Astrocyte of the hippocampus (primary cell): ENCODE data around the gene USP40.
A peak's percentile ranks its signal among the peaks of the same experiment; 100 is the strongest.

Source experiments
- DNase-seq: peaks from one replicate; pipeline ENCODE4 v3.0.0; 2011; ENCODE audit warnings: low read depth, low spot score

The USP40 gene

DNA sequence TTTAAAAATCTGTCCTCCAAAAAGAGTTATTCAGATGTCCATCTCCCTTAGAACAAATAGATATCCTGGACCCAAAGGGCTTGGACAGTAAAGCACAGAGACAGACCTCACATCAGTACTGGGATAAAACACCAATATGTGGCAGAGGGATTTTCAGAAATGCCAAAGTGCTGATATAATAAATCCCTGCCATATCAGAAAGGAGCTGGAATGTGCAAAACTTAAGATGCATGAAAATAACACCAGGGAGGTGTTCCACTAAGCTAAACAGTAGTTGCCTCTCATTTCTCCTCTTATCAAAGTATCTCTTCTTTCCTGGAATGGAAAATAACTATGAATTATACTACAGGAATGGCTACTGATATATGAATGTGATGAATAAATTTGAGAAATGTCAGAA is 13.2 kb downstream of the USP40 start:
- no peak for DNase-seq

GRCh38 chr2:233551491-233551890 is 15.1 kb downstream of the USP40 start:
- no peak for DNase-seq

GRCh38 chr2:233546774-233547173 is 19.8 kb downstream of the USP40 start:
- DNase-seq: no peak

GRCh38 chr2:233546101-233546500 is 20.5 kb downstream of the USP40 start:
- no peak for DNase-seq

DNA sequence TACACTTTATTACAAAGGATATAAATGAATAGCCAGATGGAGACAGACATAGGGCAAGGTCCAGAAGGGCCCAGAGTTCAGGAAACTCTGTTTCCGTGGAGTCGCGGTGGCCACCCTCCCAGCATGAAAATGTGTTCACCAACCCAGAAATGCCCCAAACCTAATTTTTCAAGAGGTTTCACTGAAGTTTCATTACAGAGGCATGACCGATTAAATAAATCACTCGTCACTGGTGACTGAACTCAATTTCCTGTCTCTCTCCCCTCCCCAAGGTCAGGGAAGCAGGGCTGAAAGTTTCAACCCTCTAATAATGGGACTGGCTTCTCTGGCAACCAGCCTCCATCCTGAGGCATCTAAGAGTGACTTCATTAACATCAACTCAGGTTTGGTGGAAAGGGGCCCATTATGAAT is 22.4 kb downstream of the USP40 start:
- DNase-seq: no peak

GRCh38 chr2:233542507-233542906 is 24.1 kb downstream of the USP40 start:
- DNase-seq: no peak

- DNase-seq: no peak
Observed at GRCh38 chr2:233538741-233539140, 27.8 kb downstream of the USP40 start.

DNA sequence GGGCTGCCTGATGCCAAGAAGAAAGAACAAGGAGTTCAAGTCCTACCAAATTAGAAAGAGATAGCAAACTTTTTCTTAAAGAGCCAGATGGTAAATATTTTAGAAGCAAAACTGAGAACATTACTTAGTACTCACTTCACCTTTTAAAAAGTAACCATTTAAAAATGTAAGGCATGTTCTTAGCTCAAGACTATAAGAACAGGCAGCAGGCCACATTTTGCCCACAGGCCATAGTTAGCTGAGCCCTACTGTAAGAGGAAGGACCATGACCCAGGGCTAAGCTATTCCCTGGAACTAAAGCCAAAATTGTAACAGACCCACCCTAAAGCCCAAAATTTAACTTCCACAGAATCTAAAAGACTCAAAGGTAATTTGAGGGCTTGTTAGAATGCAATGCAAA is 31.3 kb downstream of the USP40 start:
- no peak for DNase-seq

GRCh38 chr2:233532971-233533370 is 33.6 kb downstream of the USP40 start:
- DNase-seq: no peak

DNA sequence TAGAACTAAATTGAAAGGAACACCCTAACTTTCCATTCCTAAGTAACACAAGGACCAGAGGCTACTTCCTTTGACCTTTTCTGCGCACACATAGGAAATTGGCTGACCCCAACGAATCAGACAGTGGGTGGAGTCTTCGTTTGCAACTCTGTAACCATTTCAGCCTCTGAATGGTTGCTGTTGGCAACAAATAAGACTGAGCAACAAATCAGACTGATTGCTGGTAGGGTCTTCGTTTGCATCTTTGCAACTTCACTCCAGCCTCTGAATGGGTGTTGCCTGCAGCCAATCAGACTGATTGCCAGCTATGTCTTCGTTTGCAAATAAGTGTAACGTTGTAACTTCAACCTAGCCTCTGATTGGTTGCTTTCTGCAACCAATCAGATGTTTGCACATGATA is 34.6 kb downstream of the USP40 start:
- DNase-seq: no peak

DNA sequence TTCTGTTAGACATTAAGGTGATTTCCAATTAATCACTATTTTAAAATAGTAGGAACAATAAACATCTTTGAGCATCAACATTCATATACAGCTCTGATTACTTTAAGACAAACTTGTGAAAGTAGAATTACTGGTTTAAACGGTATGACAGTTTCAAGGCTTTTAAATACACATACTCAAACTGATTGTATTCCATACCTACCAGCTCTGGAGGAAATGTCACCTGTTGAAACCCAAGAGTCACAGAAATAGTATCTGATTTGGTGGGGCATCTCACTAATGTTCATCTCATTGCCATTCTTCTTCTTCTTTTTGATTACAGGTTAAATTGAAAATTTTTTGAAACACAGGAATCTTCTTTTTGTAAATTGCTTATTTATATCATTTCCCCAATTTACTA is 36.2 kb downstream of the USP40 start:
- no peak for DNase-seq

DNA sequence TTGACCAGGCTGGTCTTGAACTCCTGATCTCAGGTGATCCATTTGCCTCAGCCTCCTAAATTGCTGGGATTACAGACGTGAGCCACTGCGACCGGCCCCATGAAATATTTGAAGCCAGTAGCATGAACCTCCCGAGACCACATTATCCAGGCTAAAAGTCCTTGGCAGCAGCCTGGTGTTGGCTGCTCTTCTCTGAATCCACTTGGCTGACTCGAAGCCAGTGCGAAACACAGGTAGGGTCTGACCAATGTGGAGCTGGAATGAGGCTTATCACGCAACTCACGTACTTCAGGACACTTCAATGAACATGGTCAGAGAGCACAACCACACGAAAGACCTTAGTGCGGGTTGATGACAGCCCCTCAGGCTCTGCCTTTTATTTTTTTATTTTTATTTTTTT is 38.4 kb downstream of the USP40 start:
- no peak for DNase-seq

DNA sequence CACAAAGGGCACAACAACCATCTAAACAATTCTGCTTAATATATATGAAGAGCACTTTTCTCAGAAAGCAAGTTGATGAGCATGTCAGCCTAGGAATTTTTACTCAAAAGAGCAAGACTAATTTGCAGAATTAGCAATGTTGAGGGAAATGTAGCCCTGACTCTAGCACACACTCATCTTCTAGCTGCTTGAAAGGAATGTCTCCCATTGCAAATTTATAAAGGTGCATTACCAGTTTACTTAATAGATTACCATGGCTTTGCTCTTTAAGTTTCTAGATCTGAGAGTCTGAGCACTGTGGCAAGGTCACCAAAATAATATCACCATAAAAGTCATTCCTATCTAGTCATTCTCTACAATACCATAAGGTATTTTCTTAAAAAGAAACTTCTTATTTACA is 40.8 kb downstream of the USP40 start:
- DNase-seq: no peak

DNA sequence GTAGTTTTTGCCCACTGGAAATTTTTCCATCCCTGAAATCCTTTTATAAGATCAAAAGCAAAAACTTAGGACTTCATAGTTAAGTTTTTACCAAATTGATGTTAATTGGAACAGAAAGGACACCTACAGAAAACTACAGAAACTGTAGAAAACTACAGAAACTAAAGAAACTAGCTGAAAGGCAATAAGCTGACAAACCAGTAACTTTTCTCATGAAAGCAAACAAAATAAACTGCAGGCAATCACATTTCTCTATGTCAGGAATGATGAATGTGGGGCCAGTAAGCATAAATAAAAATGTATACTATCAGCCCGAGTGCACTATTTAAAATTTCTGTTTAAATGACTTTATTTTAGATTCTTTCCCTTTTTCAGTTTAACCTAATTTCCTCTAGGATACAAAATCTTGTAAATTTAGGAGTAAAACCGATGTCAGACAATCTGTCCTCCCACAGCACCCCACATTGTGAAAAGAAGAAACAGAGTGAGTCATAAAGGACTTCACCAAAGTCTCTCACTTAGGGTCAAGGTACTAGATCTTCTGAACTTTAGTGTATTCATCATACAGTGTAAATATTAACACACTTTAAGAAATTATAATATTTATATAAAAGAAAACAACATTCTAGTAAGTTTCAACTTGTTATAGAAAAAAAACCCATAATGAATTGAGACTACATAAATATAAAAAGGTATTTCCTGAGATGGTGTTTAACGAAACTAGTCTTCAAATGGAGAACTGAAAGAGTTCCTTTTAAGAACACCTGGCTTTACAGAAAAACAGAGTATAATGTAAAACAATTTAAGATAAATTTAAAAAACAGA is 46.6 kb downstream of the USP40 start:
- no peak for DNase-seq

DNA sequence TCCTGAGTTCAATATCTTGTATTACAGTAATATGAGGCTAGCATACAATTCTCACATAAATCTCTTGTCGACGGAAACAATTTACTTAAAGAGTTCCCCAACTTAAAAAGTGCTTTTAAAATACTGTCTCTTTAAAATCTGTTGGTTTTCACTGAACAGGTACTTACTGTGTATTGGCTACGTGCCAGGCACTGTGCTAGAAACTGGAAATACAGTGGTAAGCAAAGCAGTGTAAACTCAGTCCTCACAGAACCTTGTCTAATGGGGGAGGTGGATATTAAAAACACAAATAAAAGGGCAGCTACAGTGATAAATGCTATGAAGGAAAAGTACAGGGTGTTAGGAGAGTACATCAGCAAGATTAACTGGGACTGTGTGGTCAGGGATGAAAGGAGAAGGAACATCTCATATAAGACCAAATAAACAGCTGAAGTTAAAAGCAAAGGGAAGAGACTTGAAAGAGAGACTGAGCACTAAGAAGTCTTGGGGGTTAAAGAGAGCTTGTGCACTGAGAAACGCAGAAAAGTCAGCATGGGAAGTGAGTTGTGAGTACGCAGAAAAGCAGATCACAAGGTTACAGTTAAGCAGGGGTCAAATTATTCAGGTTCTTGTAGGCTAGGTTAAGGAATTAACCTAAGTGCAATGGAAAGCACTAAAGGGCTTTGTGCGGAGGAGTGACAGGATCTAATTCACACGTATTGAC is 52.5 kb downstream of the USP40 start:
- DNase-seq: no peak

- no peak for DNase-seq
Observed at GRCh38 chr2:233503947-233504637, 62.5 kb downstream of the USP40 start.

DNA sequence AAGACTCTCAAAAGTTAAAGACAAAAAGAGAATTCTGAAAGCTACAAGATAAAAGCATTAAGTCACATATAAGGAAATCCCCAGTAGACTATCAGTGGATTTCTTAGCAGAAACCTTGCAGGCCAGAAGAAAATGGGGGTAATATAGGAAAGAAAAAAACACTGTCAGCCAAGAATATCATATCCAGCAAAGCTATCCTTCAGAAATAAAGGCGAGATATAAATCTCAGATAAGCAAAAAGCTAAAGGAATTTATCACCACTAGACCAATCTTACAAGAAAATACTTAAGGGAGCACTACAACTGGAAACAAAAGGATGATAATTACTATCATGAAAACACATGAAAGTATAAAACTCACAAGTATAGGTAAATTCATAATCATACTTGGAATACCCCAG is 63.1 kb downstream of the USP40 start:
- DNase-seq: no peak

GRCh38 chr2:233501198-233502076 is 65.1 kb downstream of the USP40 start:
- peak; percentile 48 for DNase-seq

DNA sequence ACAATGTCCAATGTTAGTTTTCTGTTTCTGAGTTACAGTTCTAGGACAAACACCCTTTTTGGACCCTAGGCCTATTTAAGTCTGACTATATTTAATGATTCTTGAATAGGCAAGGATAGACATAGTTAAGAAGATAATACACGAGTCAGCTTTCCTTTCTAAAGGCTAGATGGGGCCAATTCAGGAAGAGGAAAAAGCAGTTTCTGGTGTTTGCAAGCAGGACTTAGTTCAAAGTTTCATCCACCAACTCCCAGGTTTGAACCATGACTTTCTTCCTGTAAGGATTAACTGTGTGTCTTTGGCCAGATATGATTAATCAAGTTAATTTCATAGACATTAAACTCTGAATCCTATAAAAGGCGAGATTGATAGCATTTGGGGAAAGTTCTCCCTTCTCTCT is 66.7 kb downstream of the USP40 start:
- no peak for DNase-seq

GRCh38 chr2:233498126-233498525 is 68.5 kb downstream of the USP40 start:
- no peak for DNase-seq

DNA sequence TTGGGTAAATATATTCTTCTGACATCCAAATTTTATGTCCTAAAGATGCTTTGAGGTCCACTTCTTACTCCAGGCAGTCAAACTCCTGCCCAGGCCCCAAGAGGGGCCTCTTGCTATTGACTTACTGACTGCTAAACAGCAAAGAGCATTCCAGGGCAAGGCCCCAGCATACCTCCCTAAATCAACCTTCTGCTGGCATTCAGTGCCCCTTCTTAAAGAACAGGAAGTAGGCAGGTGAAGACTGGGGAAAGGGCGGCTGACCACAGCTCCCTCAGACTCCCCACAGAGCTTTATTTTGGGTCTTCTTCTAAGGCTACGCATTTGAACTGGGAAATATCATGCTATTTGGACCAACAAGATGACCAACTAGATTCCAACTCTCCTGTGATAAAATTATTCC is 68.9 kb downstream of the USP40 start:
- DNase-seq: no peak
